GM23338 (cell line): ENCODE data around the gene TLCD5. TPM values are rescaled to one million over a fixed set of nuclear protein-coding genes. Genes with fewer than 3 reads are reported as not detected.
A peak's percentile ranks its signal among the peaks of the same experiment; 100 is the strongest.

Experiments
- ATAC-seq: fragments of 200-7000 bp; cut with Tn5 transposase; 3 replicates; pipeline ENCODE4 v1.9.1; 2020
- DNase-seq: peaks from one replicate; pipeline ENCODE4 v3.0.0-alpha.2; 2015; ENCODE audit warnings: low spot score
- H2AFZ ChIP-seq: fragments of 200-600 bp; sonication (generic); 2 replicates; pipeline ENCODE4 v1.8.0; 2016; ENCODE audit warnings: antibody characterized with exemption, mild to moderate bottlenecking, moderate library complexity
- H3F3A ChIP-seq: fragments of 200-600 bp; sonication (generic); replicated peaks from 2 replicates; pipeline ENCODE4 v1.8.0; 2017; ENCODE audit warnings: antibody characterized with exemption, mixed run types, low read depth
- H3K27ac ChIP-seq: fragments of 200-600 bp; sonication (generic); 2 replicates; pipeline ENCODE4 v1.6.1; 2016; ENCODE audit warnings: low read depth
- H3K27me3 ChIP-seq: fragments of 200-600 bp; sonication (generic); 2 replicates; pipeline ENCODE4 v1.8.0; 2016; ENCODE audit warnings: mild to moderate bottlenecking, mixed run types, moderate library complexity; ENCODE audit not compliant: insufficient read depth
- H3K36me3 ChIP-seq: fragments of 200-600 bp; sonication (generic); 2 replicates; pipeline ENCODE4 v1.8.0; 2016; ENCODE audit warnings: mild to moderate bottlenecking; ENCODE audit not compliant: insufficient read depth
- H3K4me1 ChIP-seq: fragments of 200-600 bp; sonication (generic); 2 replicates; pipeline ENCODE4 v1.8.0; 2016; ENCODE audit warnings: mild to moderate bottlenecking, moderate library complexity; ENCODE audit not compliant: insufficient read depth
- H3K4me2 ChIP-seq: fragments of 200-600 bp; sonication (generic); 2 replicates; pipeline ENCODE4 v1.7.1; 2017; ENCODE audit warnings: mixed run types
- H3K4me3 ChIP-seq: fragments of 200-600 bp; sonication (generic); 2 replicates; pipeline ENCODE4 v1.6.1; 2016; ENCODE audit warnings: mixed run types
- H3K79me2 ChIP-seq: fragments of 200-600 bp; sonication (generic); replicated peaks from 2 replicates; pipeline ENCODE4 v1.8.0; 2017; ENCODE audit warnings: mild to moderate bottlenecking; ENCODE audit not compliant: insufficient read depth
- H3K9me2 ChIP-seq: fragments of 200-600 bp; sonication (generic); 2 replicates; pipeline ENCODE4 v1.8.0; 2017; ENCODE audit not compliant: insufficient read depth
- H4K20me1 ChIP-seq: fragments of 200-600 bp; sonication (generic); replicated peaks from 2 replicates; pipeline ENCODE4 v1.8.0; 2017; ENCODE audit warnings: mild to moderate bottlenecking; ENCODE audit not compliant: insufficient read depth
- H3K27ac Mint-ChIP-seq: 2 replicates; pipeline ENCODE4 v1.8.0; 2020; ENCODE audit warnings: inconsistent platforms, mild to moderate bottlenecking, moderate library complexity, mixed read lengths
- H3K27me3 Mint-ChIP-seq: 3 replicates; pipeline ENCODE4 v1.8.0; 2022; ENCODE audit warnings: low read depth, mild to moderate bottlenecking, moderate library complexity, mixed read lengths, inconsistent platforms; ENCODE audit not compliant: insufficient read depth, poor library complexity
- H3K36me3 Mint-ChIP-seq: 3 replicates; pipeline ENCODE4 v1.8.0; 2021; ENCODE audit warnings: low read depth, mild to moderate bottlenecking, inconsistent platforms, moderate library complexity, mixed read lengths
- H3K4me1 Mint-ChIP-seq: 3 replicates; pipeline ENCODE4 v1.8.0; 2020; ENCODE audit warnings: mild to moderate bottlenecking, inconsistent platforms, mixed read lengths
- H3K4me3 Mint-ChIP-seq: 3 replicates; pipeline ENCODE4 v1.8.0; 2021; ENCODE audit warnings: moderate library complexity, mild to moderate bottlenecking, inconsistent platforms, mixed read lengths
- H3K9me3 Mint-ChIP-seq: 3 replicates; pipeline ENCODE4 v1.8.0; 2020; ENCODE audit warnings: moderate library complexity, mild to moderate bottlenecking, inconsistent platforms, mixed read lengths
- CREB1 ChIP-seq: fragments of 250-450 bp; sonication (Bioruptor Pico); IDR thresholded peaks from 2 replicates; pipeline ENCODE4 v1.5.0; 2020; ENCODE audit warnings: low read depth, mild to moderate bottlenecking, moderate library complexity
- EZH2 ChIP-seq: fragments of 200-600 bp; sonication (generic); IDR thresholded peaks from one replicate; pipeline ENCODE4 v1.8.0; 2017; ENCODE audit warnings: antibody characterized with exemption, mild to moderate bottlenecking, low read depth; ENCODE audit not compliant: unreplicated experiment
- JUNB ChIP-seq: IDR thresholded peaks from one replicate; pipeline ENCODE4 v1.6.1; 2016; ENCODE audit warnings: antibody characterized with exemption; ENCODE audit not compliant: unreplicated experiment
- POLR2AphosphoS5 ChIP-seq: IDR thresholded peaks from 2 replicates; pipeline ENCODE4 v1.6.1; 2016; ENCODE audit warnings: antibody characterized with exemption, low read depth
- STAT1 ChIP-seq: IDR thresholded peaks from one replicate; pipeline ENCODE4 v1.6.1; 2016; ENCODE audit warnings: antibody characterized with exemption; ENCODE audit not compliant: unreplicated experiment
- ZNF114 ChIP-seq: fragments of 250-450 bp; sonication (Bioruptor Pico); IDR thresholded peaks from 2 replicates; pipeline ENCODE4 v1.5.0; 2020; ENCODE audit warnings: mild to moderate bottlenecking, moderate library complexity
- polyA plus RNA-seq: library from polyadenylated mRNA; unstranded; fragments of >200 nt; fragmentation: Nextera tagmentation; extraction: Ambion mirVana; gene quantifications from 2 replicates; pipeline ENCODE4 v1.2.1, GENCODE V29; 2016
- total RNA-seq: library from RNA; depleted of rRNA; stranded (reverse); fragments of >200 nt; shearing (Covaris generic); gene quantifications from 2 replicates; pipeline ENCODE4 v1.2.3, GENCODE V29; 2014
- TF ChIP-seq, protein P1 (sequence below): fragments of 250-450 bp; sonication (Bioruptor Pico); IDR thresholded peaks from 2 replicates; pipeline ENCODE4 v1.5.0; 2020; ENCODE audit warnings: mild to moderate bottlenecking, moderate library complexity
- TF ChIP-seq, protein P2 (sequence below): IDR thresholded peaks from one replicate; pipeline ENCODE4 v1.6.1; 2018; ENCODE audit warnings: antibody characterized with exemption; ENCODE audit not compliant: unreplicated experiment
- TF ChIP-seq, protein P3 (sequence below), 2 experiments: fragments of 200-600 bp in 1 of 2; sonication (generic) in 1 of 2; conservative IDR thresholded peaks; 2 replicates each; pipeline versions ENCODE4 v1.5.1 to v1.6.1; 2016 to 2017; ENCODE audit warnings: antibody characterized with exemption in 2 of 2, low read depth in 2 of 2, mild to moderate bottlenecking in 2 of 2, moderate library complexity in 1 of 2

The TLCD5 gene
- total and polyA plus RNA-seq, 2 experiments from 2014 or later: 5.2 to 10.0 TPM

DNA sequence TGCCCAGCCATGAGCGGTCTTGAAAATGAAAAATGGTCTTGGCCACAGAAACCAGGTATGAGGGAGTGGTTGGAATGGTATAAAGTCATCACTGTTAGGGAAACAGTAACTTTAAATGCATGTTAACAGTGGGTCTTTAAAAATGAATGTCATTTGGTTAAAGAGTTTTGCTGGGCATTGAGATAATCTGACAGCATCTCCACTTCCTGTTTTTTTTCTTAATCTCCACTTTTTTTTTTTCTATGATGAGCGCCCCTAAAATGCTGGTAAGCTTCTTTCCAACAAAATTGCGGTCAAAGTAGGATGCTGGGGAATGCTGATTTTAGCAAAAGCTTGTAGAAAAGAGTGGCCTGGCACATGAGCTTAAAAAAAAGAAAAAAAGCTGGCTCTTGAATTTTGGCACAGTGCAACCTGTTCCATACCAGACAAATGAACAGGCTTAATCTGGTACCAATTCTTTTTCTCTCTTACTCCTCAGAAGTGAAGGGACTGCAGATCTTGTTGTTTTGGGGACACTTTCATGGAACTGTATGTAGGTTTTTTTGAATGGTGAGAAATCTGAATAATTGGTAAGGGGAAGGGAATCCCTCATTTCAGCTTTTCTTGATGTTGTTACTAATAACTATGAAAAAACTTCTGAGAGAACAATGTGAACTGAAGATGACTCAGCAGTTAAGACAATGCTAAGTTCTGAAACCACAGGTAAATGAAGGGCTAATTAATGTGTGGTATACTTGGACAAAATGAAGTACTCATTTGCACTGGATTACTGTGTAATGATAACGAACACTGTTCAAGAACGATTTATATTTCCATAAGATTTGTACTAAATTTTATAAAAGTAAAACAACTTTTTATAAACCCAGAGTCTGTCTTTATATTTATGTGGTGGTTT lies 8.0 kb downstream of the TLCD5 start:
- Histone ChIP-seq H3K4me2 (no peak overlapping the region), H3K36me3 (no peaks in the 10 kb centered on the region), H3K27ac (0 out of 2 replicates have a peak overlapping the region, but pooled peaks have one; percentile 26), H3K9me2 (no peaks in the 10 kb centered on the region), H4K20me1 (no peaks in the 10 kb centered on the region; the same call in 1 of the 2 replicates), H3F3A (no peaks in the 10 kb centered on the region), H3K4me1 (peaks cover 8% of the 10 kb centered on the region), H3K4me3 (no peak overlapping the region), H3K79me2 (peaks cover 13% of the 10 kb centered on the region), H3K27me3 (no peaks in the 10 kb centered on the region), H2AFZ (no peak overlapping the region)
- Mint-ChIP-seq H3K36me3 (peaks cover 8% of the 10 kb centered on the region; the same call in 2 of the 3 replicates), H3K27ac (peak overlapping the region; percentile 11), H3K27me3 (peaks cover 4% of the 10 kb centered on the region), H3K4me1 (peaks cover 10% of the 10 kb centered on the region), H3K4me3 (no peak overlapping the region), H3K9me3 (no peaks in the 10 kb centered on the region)
- DNase-seq (no peak), ATAC-seq (no peak)
- TF ChIP-seq POLR2AphosphoS5 (no peak), JUNB (no peak), ZNF114 (CRISPR knock-in tag) (no peak), EZH2 (no peak), STAT1 (no peak), CREB1 (CRISPR knock-in tag) (no peak)
- TF ChIP-seq, protein P1, sequence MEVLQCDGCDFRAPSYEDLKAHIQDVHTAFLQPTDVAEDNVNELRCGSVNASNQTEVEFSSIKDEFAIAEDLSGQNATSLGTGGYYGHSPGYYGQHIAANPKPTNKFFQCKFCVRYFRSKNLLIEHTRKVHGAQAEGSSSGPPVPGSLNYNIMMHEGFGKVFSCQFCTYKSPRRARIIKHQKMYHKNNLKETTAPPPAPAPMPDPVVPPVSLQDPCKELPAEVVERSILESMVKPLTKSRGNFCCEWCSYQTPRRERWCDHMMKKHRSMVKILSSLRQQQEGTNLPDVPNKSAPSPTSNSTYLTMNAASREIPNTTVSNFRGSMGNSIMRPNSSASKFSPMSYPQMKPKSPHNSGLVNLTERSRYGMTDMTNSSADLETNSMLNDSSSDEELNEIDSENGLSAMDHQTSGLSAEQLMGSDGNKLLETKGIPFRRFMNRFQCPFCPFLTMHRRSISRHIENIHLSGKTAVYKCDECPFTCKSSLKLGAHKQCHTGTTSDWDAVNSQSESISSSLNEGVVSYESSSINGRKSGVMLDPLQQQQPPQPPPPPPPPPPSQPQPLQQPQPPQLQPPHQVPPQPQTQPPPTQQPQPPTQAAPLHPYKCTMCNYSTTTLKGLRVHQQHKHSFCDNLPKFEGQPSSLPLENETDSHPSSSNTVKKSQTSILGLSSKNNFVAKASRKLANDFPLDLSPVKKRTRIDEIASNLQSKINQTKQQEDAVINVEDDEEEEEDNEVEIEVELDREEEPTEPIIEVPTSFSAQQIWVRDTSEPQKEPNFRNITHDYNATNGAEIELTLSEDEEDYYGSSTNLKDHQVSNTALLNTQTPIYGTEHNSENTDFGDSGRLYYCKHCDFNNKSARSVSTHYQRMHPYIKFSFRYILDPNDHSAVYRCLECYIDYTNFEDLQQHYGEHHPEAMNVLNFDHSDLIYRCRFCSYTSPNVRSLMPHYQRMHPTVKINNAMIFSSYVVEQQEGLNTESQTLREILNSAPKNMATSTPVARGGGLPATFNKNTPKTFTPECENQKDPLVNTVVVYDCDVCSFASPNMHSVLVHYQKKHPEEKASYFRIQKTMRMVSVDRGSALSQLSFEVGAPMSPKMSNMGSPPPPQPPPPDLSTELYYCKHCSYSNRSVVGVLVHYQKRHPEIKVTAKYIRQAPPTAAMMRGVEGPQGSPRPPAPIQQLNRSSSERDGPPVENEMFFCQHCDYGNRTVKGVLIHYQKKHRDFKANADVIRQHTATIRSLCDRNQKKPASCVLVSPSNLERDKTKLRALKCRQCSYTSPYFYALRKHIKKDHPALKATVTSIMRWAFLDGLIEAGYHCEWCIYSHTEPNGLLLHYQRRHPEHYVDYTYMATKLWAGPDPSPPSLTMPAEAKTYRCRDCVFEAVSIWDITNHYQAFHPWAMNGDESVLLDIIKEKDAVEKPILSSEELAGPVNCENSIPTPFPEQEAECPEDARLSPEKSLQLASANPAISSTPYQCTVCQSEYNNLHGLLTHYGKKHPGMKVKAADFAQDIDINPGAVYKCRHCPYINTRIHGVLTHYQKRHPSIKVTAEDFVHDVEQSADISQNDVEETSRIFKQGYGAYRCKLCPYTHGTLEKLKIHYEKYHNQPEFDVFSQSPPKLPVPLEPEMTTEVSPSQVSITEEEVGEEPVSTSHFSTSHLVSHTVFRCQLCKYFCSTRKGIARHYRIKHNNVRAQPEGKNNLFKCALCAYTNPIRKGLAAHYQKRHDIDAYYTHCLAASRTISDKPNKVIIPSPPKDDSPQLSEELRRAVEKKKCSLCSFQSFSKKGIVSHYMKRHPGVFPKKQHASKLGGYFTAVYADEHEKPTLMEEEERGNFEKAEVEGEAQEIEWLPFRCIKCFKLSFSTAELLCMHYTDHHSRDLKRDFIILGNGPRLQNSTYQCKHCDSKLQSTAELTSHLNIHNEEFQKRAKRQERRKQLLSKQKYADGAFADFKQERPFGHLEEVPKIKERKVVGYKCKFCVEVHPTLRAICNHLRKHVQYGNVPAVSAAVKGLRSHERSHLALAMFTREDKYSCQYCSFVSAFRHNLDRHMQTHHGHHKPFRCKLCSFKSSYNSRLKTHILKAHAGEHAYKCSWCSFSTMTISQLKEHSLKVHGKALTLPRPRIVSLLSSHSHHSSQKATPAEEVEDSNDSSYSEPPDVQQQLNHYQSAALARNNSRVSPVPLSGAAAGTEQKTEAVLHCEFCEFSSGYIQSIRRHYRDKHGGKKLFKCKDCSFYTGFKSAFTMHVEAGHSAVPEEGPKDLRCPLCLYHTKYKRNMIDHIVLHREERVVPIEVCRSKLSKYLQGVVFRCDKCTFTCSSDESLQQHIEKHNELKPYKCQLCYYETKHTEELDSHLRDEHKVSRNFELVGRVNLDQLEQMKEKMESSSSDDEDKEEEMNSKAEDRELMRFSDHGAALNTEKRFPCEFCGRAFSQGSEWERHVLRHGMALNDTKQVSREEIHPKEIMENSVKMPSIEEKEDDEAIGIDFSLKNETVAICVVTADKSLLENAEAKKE (CRISPR knock-in tag): no peak
- TF ChIP-seq, protein P2, sequence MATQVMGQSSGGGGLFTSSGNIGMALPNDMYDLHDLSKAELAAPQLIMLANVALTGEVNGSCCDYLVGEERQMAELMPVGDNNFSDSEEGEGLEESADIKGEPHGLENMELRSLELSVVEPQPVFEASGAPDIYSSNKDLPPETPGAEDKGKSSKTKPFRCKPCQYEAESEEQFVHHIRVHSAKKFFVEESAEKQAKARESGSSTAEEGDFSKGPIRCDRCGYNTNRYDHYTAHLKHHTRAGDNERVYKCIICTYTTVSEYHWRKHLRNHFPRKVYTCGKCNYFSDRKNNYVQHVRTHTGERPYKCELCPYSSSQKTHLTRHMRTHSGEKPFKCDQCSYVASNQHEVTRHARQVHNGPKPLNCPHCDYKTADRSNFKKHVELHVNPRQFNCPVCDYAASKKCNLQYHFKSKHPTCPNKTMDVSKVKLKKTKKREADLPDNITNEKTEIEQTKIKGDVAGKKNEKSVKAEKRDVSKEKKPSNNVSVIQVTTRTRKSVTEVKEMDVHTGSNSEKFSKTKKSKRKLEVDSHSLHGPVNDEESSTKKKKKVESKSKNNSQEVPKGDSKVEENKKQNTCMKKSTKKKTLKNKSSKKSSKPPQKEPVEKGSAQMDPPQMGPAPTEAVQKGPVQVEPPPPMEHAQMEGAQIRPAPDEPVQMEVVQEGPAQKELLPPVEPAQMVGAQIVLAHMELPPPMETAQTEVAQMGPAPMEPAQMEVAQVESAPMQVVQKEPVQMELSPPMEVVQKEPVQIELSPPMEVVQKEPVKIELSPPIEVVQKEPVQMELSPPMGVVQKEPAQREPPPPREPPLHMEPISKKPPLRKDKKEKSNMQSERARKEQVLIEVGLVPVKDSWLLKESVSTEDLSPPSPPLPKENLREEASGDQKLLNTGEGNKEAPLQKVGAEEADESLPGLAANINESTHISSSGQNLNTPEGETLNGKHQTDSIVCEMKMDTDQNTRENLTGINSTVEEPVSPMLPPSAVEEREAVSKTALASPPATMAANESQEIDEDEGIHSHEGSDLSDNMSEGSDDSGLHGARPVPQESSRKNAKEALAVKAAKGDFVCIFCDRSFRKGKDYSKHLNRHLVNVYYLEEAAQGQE: no peak
- TF ChIP-seq, protein P3, sequence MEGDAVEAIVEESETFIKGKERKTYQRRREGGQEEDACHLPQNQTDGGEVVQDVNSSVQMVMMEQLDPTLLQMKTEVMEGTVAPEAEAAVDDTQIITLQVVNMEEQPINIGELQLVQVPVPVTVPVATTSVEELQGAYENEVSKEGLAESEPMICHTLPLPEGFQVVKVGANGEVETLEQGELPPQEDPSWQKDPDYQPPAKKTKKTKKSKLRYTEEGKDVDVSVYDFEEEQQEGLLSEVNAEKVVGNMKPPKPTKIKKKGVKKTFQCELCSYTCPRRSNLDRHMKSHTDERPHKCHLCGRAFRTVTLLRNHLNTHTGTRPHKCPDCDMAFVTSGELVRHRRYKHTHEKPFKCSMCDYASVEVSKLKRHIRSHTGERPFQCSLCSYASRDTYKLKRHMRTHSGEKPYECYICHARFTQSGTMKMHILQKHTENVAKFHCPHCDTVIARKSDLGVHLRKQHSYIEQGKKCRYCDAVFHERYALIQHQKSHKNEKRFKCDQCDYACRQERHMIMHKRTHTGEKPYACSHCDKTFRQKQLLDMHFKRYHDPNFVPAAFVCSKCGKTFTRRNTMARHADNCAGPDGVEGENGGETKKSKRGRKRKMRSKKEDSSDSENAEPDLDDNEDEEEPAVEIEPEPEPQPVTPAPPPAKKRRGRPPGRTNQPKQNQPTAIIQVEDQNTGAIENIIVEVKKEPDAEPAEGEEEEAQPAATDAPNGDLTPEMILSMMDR (conservative IDR thresholded peaks at IDR 0.05; ENCODE audit: low read depth in 2 of 2): no peak
